ENCODE results near the gene LGALS3BP. TPM values are rescaled to one million over a fixed set of nuclear protein-coding genes. Genes with fewer than 3 reads are reported as not detected.

The LGALS3BP gene
- total and polyA plus RNA-seq, 2 of the 13 experiments (the other 11 are each of a cell fraction or from before 2014, with no cell fraction given) = 137 to 332 TPM

DNA sequence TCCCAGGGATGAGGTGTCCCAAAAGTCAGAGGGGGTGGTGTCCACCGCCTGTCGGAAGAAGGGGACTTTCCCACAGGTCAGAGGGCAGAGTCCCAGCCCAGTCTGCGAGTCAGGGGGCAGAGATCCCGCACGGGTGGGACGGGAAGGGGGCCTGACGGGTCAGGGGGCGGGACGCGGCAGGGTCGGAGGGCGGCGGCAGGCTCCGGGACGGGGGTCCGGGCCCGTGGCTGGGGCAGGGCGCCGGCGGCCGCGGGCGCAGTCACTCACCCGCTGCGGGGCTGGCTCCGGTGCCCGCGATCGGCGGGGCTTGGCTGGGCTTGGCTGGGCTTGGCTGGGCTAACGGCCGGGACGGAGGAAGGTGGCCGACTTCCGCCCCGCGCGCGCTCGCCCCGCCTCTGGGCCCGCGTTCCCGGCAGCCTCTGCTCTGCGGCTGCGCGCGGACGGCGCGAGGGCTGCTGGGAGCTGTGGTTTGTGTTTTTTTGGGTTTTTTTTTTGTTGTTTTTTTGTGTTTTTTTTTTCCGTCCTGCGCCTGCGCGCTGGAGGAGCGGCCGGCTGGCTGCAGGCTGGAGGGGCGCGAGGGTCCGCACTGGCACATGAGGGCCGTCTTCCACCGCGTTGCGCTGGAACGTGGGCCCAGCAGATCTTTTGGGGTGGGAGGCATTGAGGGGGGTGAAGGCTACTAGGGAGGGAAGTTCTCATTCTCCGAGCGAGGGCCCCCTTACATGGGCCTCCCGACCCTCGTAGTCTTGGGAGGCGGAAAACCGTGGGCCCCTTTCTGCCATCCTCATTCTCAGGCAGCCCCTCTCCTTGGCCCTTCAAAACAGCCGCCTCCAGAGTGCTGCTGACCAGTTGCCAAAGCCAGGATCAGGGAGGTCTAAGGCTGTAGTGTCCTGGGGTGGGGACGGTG, 29.9 kb upstream of the LGALS3BP start, which contains the start of gene CANT1 (continued):
- TF ChIP-seq ZFP90 (CRISPR knock-in tag; IDR thresholded peaks at IDR 0.05; ENCODE audit: borderline replicate concordance) (peak; percentile 73; the same call in 1 of the 2 replicates), NPAS2 (CRISPR knock-in tag; IDR thresholded peaks at IDR 0.05; ENCODE audit: borderline replicate concordance) (no peak), ZNF207 (IDR thresholded peaks at IDR 0.05; ENCODE audit: borderline replicate concordance) (no peak), ZNF292 (CRISPR knock-in tag; IDR thresholded peaks at IDR 0.05; ENCODE audit: borderline replicate concordance, low read depth) (no peak), RXRA (CRISPR knock-in tag; IDR thresholded peaks at IDR 0.05) (peak; percentile 63), ZNF276 (CRISPR knock-in tag; IDR thresholded peaks at IDR 0.05; ENCODE audit: low read depth) (no peak), ZBTB21 (CRISPR knock-in tag; IDR thresholded peaks at IDR 0.05) (no peak), RAD21 (CRISPR knock-in tag; IDR thresholded peaks at IDR 0.05) (no peak), HDAC1 (CRISPR knock-in tag; IDR thresholded peaks at IDR 0.05) (peak; percentile 73; the same call in 1 of the 2 replicates), ZNF496 (CRISPR knock-in tag; IDR thresholded peaks at IDR 0.05; ENCODE audit: insufficient replicate concordance) (no peak), SALL2 (CRISPR knock-in tag; IDR thresholded peaks at IDR 0.05) (no peak), CREM (IDR thresholded peaks at IDR 0.05) (no peak; the same call in 1 of the 2 replicates), CREM (CRISPR knock-in tag; IDR thresholded peaks at IDR 0.05) (no peak), ISX (CRISPR knock-in tag; conservative IDR thresholded peaks at IDR 0.05) (no peak), POLR2G (IDR thresholded peaks at IDR 0.05; ENCODE audit: low read depth, low read length) (peak; percentile 89), ZNF816 (CRISPR knock-in tag; IDR thresholded peaks at IDR 0.05; ENCODE audit: borderline replicate concordance) (no peak), MIER2 (CRISPR knock-in tag; IDR thresholded peaks at IDR 0.05) (0 out of 2 replicates have a peak, but pooled peaks have one; percentile 51), ZNF841 (CRISPR knock-in tag; IDR thresholded peaks at IDR 0.05; ENCODE audit: borderline replicate concordance) (no peak), GTF3A (CRISPR knock-in tag; conservative IDR thresholded peaks at IDR 0.05) (no peak), ZNF331 (CRISPR knock-in tag; IDR thresholded peaks at IDR 0.05) (peak; percentile 41; the same call in 1 of the 2 replicates), DNMT3B (CRISPR knock-in tag; conservative IDR thresholded peaks at IDR 0.05) (no peak), XBP1 (CRISPR knock-in tag; IDR thresholded peaks at IDR 0.05) (no peak), HMGXB4 (CRISPR knock-in tag; IDR thresholded peaks at IDR 0.05; ENCODE audit: borderline replicate concordance in 1 of 2, low read depth in 1 of 2) (peak; percentile 68 to 82; a peak in 3 of 4 replicates), IKZF4 (CRISPR knock-in tag; IDR thresholded peaks at IDR 0.05; ENCODE audit: borderline replicate concordance, low read depth, not compliant biosample characterization) (peak; percentile 86)
- TF ChIP-seq, protein P1, sequence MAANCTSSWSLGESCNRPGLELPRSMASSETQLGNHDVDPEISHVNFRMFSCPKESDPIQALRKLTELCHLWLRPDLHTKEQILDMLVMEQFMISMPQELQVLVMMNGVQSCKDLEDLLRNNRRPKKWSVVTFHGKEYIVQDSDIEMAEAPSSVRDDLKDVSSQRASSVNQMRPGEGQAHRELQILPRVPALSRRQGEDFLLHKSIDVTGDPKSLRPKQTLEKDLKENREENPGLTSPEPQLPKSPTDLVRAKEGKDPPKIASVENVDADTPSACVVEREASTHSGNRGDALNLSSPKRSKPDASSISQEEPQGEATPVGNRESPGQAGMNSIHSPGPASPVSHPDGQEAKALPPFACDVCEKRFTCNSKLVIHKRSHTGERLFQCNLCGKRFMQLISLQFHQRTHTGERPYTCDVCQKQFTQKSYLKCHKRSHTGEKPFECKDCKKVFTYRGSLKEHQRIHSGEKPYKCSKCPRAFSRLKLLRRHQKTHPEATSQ (CRISPR knock-in tag; IDR thresholded peaks at IDR 0.05; ENCODE audit: borderline replicate concordance) = 0 out of 2 replicates have a peak, but pooled peaks have one; percentile 19

All from HepG2 (cell line).